CD14-positive monocyte (primary cell): Measurements from ENCODE around the gene B3GLCT. TPM values are rescaled to one million over a fixed set of nuclear protein-coding genes. Genes with fewer than 3 reads are reported as not detected.
"Not testable (repeated sequence)": the region's sequence is repeated elsewhere in the genome, so short reads cannot be mapped to it uniquely, and the experiment has no call there.

ENCODE experiments used
- DNase-seq, 3 donors: peaks; one replicate each; pipeline ENCODE4 v3.0.0-alpha.2; 2011 to 2022
- H2AFZ ChIP-seq: 2 replicates; pipeline ENCODE4 v1.6.0; 2012; ENCODE audit warnings: mild to moderate bottlenecking, low read depth, low read length, inconsistent platforms; ENCODE audit not compliant: insufficient read depth, poor library complexity, severe bottlenecking
- H3K27ac ChIP-seq, 2 donors: 1 replicate in 1 of 2; 2 replicates in 1 of 2; pipeline ENCODE4 v1.5.1; 2012 to 2013; ENCODE audit warnings: low read length in 2 of 2, control low read depth in 1 of 2, inconsistent platforms in 1 of 2, low read depth in 1 of 2, mild to moderate bottlenecking in 1 of 2
- H3K27me3 ChIP-seq, 2 donors: one replicate each; pipeline versions ENCODE4 v1.6.0 to v1.6.1; 2011 to 2013; ENCODE audit warnings: low read length in 2 of 2; ENCODE audit not compliant: control insufficient read depth in 2 of 2, insufficient read depth in 2 of 2
- H3K36me3 ChIP-seq, 2 donors: replicated peaks in 1 of 2; 1 replicate in 1 of 2; 2 replicates in 1 of 2; pipeline versions ENCODE4 v1.5.1 to v1.6.1; 2012 to 2013; ENCODE audit warnings: low read length in 2 of 2, control low read depth in 1 of 2, inconsistent platforms in 1 of 2, mild to moderate bottlenecking in 1 of 2; ENCODE audit not compliant: insufficient read depth in 2 of 2, control insufficient read depth in 1 of 2
- H3K4me1 ChIP-seq, 2 donors: 1 replicate in 1 of 2; 2 replicates in 1 of 2; pipeline versions ENCODE4 v1.5.1 to v1.6.1; 2012 to 2013; ENCODE audit warnings: low read length in 2 of 2, control low read depth in 1 of 2, inconsistent platforms in 1 of 2, mild to moderate bottlenecking in 1 of 2, moderate library complexity in 1 of 2; ENCODE audit not compliant: insufficient read depth in 2 of 2, control insufficient read depth in 1 of 2
- H3K4me2 ChIP-seq: replicated peaks from 2 replicates; pipeline ENCODE3; 2012; ENCODE audit warnings: low read length, moderate library complexity, mild to moderate bottlenecking; ENCODE audit not compliant: poor library complexity, severe bottlenecking; ENCODE audit errors: extremely low read depth
- H3K4me3 ChIP-seq, 3 experiments: fragments of 200-600 bp in 1 of 3; sonication (generic) in 1 of 3; replicated peaks in 1 of 3; 1 replicate in 2 of 3; 2 replicates in 1 of 3; pipeline ENCODE4 v1.5.1; 2011 to 2013; ENCODE audit warnings: low read length in 3 of 3, mild to moderate bottlenecking in 3 of 3, control low read depth in 2 of 3, low read depth in 2 of 3, inconsistent platforms in 1 of 3, moderate library complexity in 1 of 3
- H3K79me2 ChIP-seq: 2 replicates; pipeline ENCODE4 v1.6.0; 2012; ENCODE audit warnings: mild to moderate bottlenecking, control low read depth, inconsistent platforms, low read length, moderate library complexity; ENCODE audit not compliant: insufficient read depth
- H3K9ac ChIP-seq: 2 replicates; pipeline ENCODE4 v1.6.0; 2017; ENCODE audit warnings: low read length, mild to moderate bottlenecking; ENCODE audit not compliant: insufficient read depth, poor library complexity, severe bottlenecking
- H3K9me3 ChIP-seq, 2 donors: replicated peaks in 1 of 2; 1 replicate in 1 of 2; 2 replicates in 1 of 2; pipeline versions ENCODE4 v1.5.1 to v1.6.1; 2012 to 2013; ENCODE audit warnings: low read length in 2 of 2, control low read depth in 1 of 2; ENCODE audit not compliant: control insufficient read depth in 1 of 2, insufficient read depth in 1 of 2
- H4K20me1 ChIP-seq: 2 replicates; pipeline ENCODE4 v1.6.0; 2012; ENCODE audit warnings: mild to moderate bottlenecking, low read length, control low read depth, moderate library complexity; ENCODE audit not compliant: insufficient read depth
- H3K27ac Mint-ChIP-seq, 7 donors: one replicate each; pipeline ENCODE4 v1.8.0; 2020; ENCODE audit warnings: mild to moderate bottlenecking in 7 of 7, mixed read lengths in 7 of 7, moderate library complexity in 6 of 7, inconsistent platforms in 2 of 7
- H3K27me3 Mint-ChIP-seq, 3 donors: one replicate each; pipeline ENCODE4 v1.8.0; 2021 to 2022; ENCODE audit warnings: low read depth in 3 of 3, mild to moderate bottlenecking in 3 of 3, mixed read lengths in 3 of 3, moderate library complexity in 3 of 3, inconsistent platforms in 1 of 3
- H3K36me3 Mint-ChIP-seq, 2 donors: one replicate each; pipeline ENCODE4 v1.8.0; 2020; ENCODE audit warnings: mixed read lengths in 2 of 2, inconsistent platforms in 1 of 2, mild to moderate bottlenecking in 1 of 2
- H3K4me1 Mint-ChIP-seq: one replicate; pipeline ENCODE4 v1.8.0; 2020; ENCODE audit warnings: mild to moderate bottlenecking, mixed read lengths
- H3K4me3 Mint-ChIP-seq, 2 donors: one replicate each; pipeline ENCODE4 v1.8.0; 2020; ENCODE audit warnings: mild to moderate bottlenecking in 2 of 2, mixed read lengths in 2 of 2, moderate library complexity in 1 of 2
- H3K9me3 Mint-ChIP-seq, 7 donors: one replicate each; pipeline ENCODE4 v1.8.0; 2020 to 2022; ENCODE audit warnings: mixed read lengths in 7 of 7, mild to moderate bottlenecking in 6 of 7, moderate library complexity in 6 of 7, inconsistent platforms in 2 of 7
- CTCF ChIP-seq: fragments of 200-600 bp; IDR thresholded peaks from one replicate; pipeline ENCODE4 v1.8.0; 2022; ENCODE audit warnings: antibody characterized with exemption, mild to moderate bottlenecking
- WGBS: methylation state at CpG from one replicate; pipeline ENCODE4 v1.1.5; 2013; ENCODE audit warnings: missing lambda C conversion rate; ENCODE audit not compliant: insufficient coverage; 5-methylcytosine and 5-hydroxymethylcytosine counted together
- intact Hi-C, 2 donors: fragments of 100-400 bp; cut with micrococcal nuclease; formaldehyde crosslinking; loops; one replicate each; pipeline versions ENCODE4 v1.15.0 to v1.15.1; 2023
- polyA plus RNA-seq, 3 donors: library from polyadenylated mRNA; depleted of rRNA in 1 of 3; unstranded in 2 of 3; stranded (reverse) in 1 of 3; fragments of 300-500 nt in 2 of 3; fragments of >200 nt in 1 of 3; fragmentation: Illumina TruSeq in 2 of 3; gene quantifications; 1 replicate in 2 of 3; 2 replicates in 1 of 3; pipeline ENCODE4 v1.2.3, GENCODE V29; 2012 to 2021

Gene B3GLCT
- polyA plus RNA-seq, 3 donors = 0.63 to 2.0 (median 2.0) TPM

GRCh38 chr13:31213651-31214289, 14.0 kb downstream of the B3GLCT start:
- no peak overlapping the region for H3K9ac ChIP-seq
- Mint-ChIP-seq H3K4me3 (no peak overlapping the region), H3K27ac (no peak overlapping the region), H3K27me3 (no peaks in the 10 kb centered on the region), H3K9me3 (peaks cover 0 to 3% (median 0%) of the 10 kb centered on the region in 7 donors), H3K36me3 (no peaks in the 10 kb centered on the region), H3K4me1 (peaks cover 12% of the 10 kb centered on the region)
- H3K27ac ChIP-seq = no peak overlapping the region
- intact Hi-C loops = no loop called here
- no peaks in the 10 kb centered on the region for H3K27me3 ChIP-seq
- H4K20me1 ChIP-seq = no peaks in the 10 kb centered on the region
- no peaks in the 10 kb centered on the region for H3K9me3 ChIP-seq
- no peak overlapping the region for H3K4me2 ChIP-seq
- WGBS = no CpG with 5 or more reads among the region's 2 CpGs
- TF ChIP-seq CTCF = no peak
- H3K79me2 ChIP-seq = no peaks in the 10 kb centered on the region
- peaks cover 3 to 4% of the 10 kb centered on the region in 2 donors for H3K4me1 ChIP-seq
- DNase-seq = no peak
- H2AFZ ChIP-seq = no peak overlapping the region
- no peak overlapping the region for H3K4me3 ChIP-seq
- H3K36me3 ChIP-seq = no peaks in the 10 kb centered on the region

GRCh38 chr13:31214435-31214834, 14.7 kb downstream of the B3GLCT start:
- no peak for TF ChIP-seq CTCF
- Histone ChIP-seq H3K79me2 (no peaks in the 10 kb centered on the region), H3K4me2 (no peak overlapping the region), H3K4me1 (peaks cover 0 to 4% of the 10 kb centered on the region in 2 donors), H3K36me3 (no peaks in the 10 kb centered on the region), H4K20me1 (no peaks in the 10 kb centered on the region), H3K27ac (no peak overlapping the region), H3K9ac (no peak overlapping the region), H3K4me3 (no peak overlapping the region), H3K27me3 (no peaks in the 10 kb centered on the region), H3K9me3 (no peaks in the 10 kb centered on the region), H2AFZ (no peak overlapping the region)
- H3K9me3 Mint-ChIP-seq = peaks cover 0 to 3% (median 0%) of the 10 kb centered on the region in 7 donors
- H3K4me1 Mint-ChIP-seq = peaks cover 11% of the 10 kb centered on the region
- WGBS = no CpG with 5 or more reads among the region's 1 CpG
- DNase-seq = no peak
- H3K27ac Mint-ChIP-seq = no peak overlapping the region
- no peaks in the 10 kb centered on the region for H3K36me3 Mint-ChIP-seq
- no peak overlapping the region for H3K4me3 Mint-ChIP-seq
- intact Hi-C loops = no loop called here
- no peaks in the 10 kb centered on the region for H3K27me3 Mint-ChIP-seq

GRCh38 chr13:31216916-31217315, 17.1 kb downstream of the B3GLCT start:
- H3K4me1 Mint-ChIP-seq, H3K79me2 ChIP-seq, H4K20me1 ChIP-seq, intact Hi-C loops, H3K36me3 Mint-ChIP-seq, DNase-seq, H3K4me3 ChIP-seq, H2AFZ ChIP-seq, H3K9ac ChIP-seq, H3K27me3 Mint-ChIP-seq, H3K4me3 Mint-ChIP-seq, H3K4me1 ChIP-seq, H3K36me3 ChIP-seq, H3K4me2 ChIP-seq, H3K27ac Mint-ChIP-seq, H3K9me3 ChIP-seq, H3K27ac ChIP-seq, H3K9me3 Mint-ChIP-seq, H3K27me3 ChIP-seq: not testable (repeated sequence)
- no CpG with 5 or more reads among the region's 2 CpGs for WGBS
